HepG2 (cell line): Measurements from ENCODE around the gene B4GALT3. TPM values are rescaled to one million over a fixed set of nuclear protein-coding genes. Genes with fewer than 3 reads are reported as not detected.

ENCODE experiments used
- CENPT ChIP-seq: sonication (generic); formaldehyde crosslinking; IDR thresholded peaks from 2 replicates; pipeline ENCODE4 v1.8.0; 2022; ENCODE audit warnings: low read depth, mild to moderate bottlenecking, moderate library complexity, missing genetic modification reagents
- HMG20A ChIP-seq: IDR thresholded peaks from 2 replicates; pipeline ENCODE4 v1.6.1; 2016; ENCODE audit warnings: borderline replicate concordance
- ISL2 ChIP-seq: sonication (generic); formaldehyde crosslinking; IDR thresholded peaks from 2 replicates; pipeline ENCODE4 v1.5.0; 2020; ENCODE audit warnings: missing genetic modification reagents
- POLR2G ChIP-seq: fragments of 200-400 bp; formaldehyde crosslinking; IDR thresholded peaks from 2 replicates; pipeline ENCODE4 v1.6.1; 2018; ENCODE audit warnings: mild to moderate bottlenecking, low read depth, low read length, moderate library complexity
- RELA ChIP-seq: sonication (generic); formaldehyde crosslinking; IDR thresholded peaks from 2 replicates; pipeline ENCODE4 v1.4.0; 2020; ENCODE audit warnings: missing genetic modification reagents
- SP5 ChIP-seq: IDR thresholded peaks from 2 replicates; pipeline ENCODE4 v1.6.1; 2016; ENCODE audit warnings: low read depth, borderline replicate concordance
- ZNF607 ChIP-seq: sonication (generic); formaldehyde crosslinking; IDR thresholded peaks from 2 replicates; pipeline ENCODE4 v1.5.1; 2020; ENCODE audit warnings: missing genetic modification reagents, mild to moderate bottlenecking, borderline replicate concordance
- ZNF616 ChIP-seq: sonication (generic); formaldehyde crosslinking; IDR thresholded peaks from 2 replicates; pipeline ENCODE4 v1.5.0; 2020; ENCODE audit warnings: low read depth, mild to moderate bottlenecking, missing genetic modification reagents
- ZNF775 ChIP-seq: sonication (generic); formaldehyde crosslinking; IDR thresholded peaks from 2 replicates; pipeline ENCODE4 v1.4.0; 2020; ENCODE audit warnings: missing genetic modification reagents, mild to moderate bottlenecking, moderate library complexity, borderline replicate concordance
- polyA plus RNA-seq, 8 experiments: library from polyadenylated mRNA; depleted of rRNA in 3 of 8; stranded (reverse) in 7 of 8; unstranded in 1 of 8; fragments of >200 nt; fragmentation: Illumina TruSeq in 4 of 8; extraction: Trizol in 4 of 8; gene quantifications; 2 replicates each; pipeline versions ENCODE4 v1.2.1 to v1.2.3, GENCODE V29; 2011 to 2016; ENCODE audit warnings: low read depth in 4 of 8, missing spikeins in 1 of 8, mixed read lengths in 1 of 8; ENCODE audit not compliant: insufficient read depth in 1 of 8
- total RNA-seq, 5 experiments: library from RNA; depleted of rRNA; stranded (reverse); fragments of >200 nt; fragmentation: Illumina TruSeq; extraction: Trizol; gene quantifications; 2 replicates each; pipeline ENCODE4 v1.2.3, GENCODE V29; 2016; ENCODE audit warnings: low read depth in 1 of 5
- TF ChIP-seq, protein P1 (sequence below): sonication (generic); formaldehyde crosslinking; IDR thresholded peaks from 2 replicates; pipeline ENCODE4 v1.4.0; 2020; ENCODE audit warnings: missing genetic modification reagents
- TF ChIP-seq, protein P2 (sequence below): sonication (generic); formaldehyde crosslinking; IDR thresholded peaks from 2 replicates; pipeline ENCODE4 v1.4.0; 2020; ENCODE audit warnings: low read depth, mild to moderate bottlenecking, missing genetic modification reagents
- TF ChIP-seq, protein P3 (sequence below): sonication (generic); formaldehyde crosslinking; IDR thresholded peaks from 2 replicates; pipeline ENCODE4 v1.4.0; 2020; ENCODE audit warnings: missing genetic modification reagents
- TF ChIP-seq, protein P4 (sequence below): IDR thresholded peaks from 2 replicates; pipeline ENCODE4 v1.6.1; 2018; ENCODE audit warnings: missing genetic modification reagents, mild to moderate bottlenecking, missing compliant biosample characterization
- TF ChIP-seq, protein P5 (sequence below): sonication (generic); formaldehyde crosslinking; IDR thresholded peaks from 2 replicates; pipeline ENCODE4 v1.5.0; 2020; ENCODE audit warnings: missing genetic modification reagents

Gene B4GALT3
- total and polyA plus RNA-seq, 2 of the 13 experiments (the other 11 are each of a cell fraction or from before 2014, with no cell fraction given), result 35.6 to 40.4 TPM

DNA sequence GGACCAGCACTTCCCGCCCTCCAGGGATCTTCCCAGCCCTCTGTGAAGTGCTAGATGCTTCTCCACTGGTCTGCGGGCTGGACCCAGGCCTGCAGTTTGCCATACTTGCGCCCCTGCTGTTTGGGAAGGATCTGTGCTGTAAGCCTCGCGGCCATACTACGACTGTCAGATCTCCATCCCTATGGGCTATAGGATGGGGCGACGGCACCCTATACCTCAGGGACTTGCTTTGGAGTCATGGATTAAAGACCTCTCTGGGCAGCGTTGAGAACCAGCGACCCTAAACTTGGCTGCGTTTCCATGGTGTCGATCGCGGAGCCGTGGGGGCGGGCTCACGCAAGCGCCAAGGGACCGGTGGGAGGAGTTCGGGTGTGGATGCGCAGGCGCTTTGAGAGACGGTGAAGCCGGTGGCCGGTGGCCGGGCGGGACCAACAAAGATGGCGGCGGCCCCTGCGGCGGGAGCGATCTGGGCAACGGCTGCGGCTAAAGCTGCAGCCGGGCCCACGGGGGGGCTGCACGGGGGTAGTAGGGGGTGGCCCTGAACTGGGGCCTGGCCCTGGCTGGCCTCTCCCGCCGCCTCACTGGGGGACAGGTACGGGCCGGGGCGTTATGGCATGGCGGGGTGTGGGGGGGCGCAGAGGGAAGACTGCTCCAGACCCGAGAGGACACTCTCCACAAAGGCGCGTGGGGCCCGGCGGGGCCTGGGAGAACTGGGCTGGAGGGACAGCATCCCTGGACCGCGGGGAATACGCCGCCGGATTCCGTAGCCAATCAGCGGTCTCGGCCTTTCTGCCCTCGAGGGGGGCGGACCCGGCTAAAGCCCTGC is 18.0 kb downstream of the B4GALT3 start, which contains the start of gene USP21 (continued):
- TF ChIP-seq, protein P1, sequence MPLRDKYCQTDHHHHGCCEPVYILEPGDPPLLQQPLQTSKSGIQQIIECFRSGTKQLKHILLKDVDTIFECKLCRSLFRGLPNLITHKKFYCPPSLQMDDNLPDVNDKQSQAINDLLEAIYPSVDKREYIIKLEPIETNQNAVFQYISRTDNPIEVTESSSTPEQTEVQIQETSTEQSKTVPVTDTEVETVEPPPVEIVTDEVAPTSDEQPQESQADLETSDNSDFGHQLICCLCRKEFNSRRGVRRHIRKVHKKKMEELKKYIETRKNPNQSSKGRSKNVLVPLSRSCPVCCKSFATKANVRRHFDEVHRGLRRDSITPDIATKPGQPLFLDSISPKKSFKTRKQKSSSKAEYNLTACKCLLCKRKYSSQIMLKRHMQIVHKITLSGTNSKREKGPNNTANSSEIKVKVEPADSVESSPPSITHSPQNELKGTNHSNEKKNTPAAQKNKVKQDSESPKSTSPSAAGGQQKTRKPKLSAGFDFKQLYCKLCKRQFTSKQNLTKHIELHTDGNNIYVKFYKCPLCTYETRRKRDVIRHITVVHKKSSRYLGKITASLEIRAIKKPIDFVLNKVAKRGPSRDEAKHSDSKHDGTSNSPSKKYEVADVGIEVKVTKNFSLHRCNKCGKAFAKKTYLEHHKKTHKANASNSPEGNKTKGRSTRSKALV (CRISPR knock-in tag), result no peak
- TF ChIP-seq CENPT (CRISPR knock-in tag) (no peak), POLR2G (peak; percentile 89), ZNF775 (CRISPR knock-in tag) (no peak), HMG20A (CRISPR knock-in tag) (no peak), ZNF607 (CRISPR knock-in tag) (peak; percentile 36; the same call in 1 of the 2 replicates), SP5 (peak; percentile 49; the same call in 1 of the 2 replicates), RELA (CRISPR knock-in tag) (no peak), ZNF616 (CRISPR knock-in tag) (no peak), ISL2 (CRISPR knock-in tag) (0 out of 2 replicates have a peak, but pooled peaks have one; percentile 33)
- TF ChIP-seq, protein P2, sequence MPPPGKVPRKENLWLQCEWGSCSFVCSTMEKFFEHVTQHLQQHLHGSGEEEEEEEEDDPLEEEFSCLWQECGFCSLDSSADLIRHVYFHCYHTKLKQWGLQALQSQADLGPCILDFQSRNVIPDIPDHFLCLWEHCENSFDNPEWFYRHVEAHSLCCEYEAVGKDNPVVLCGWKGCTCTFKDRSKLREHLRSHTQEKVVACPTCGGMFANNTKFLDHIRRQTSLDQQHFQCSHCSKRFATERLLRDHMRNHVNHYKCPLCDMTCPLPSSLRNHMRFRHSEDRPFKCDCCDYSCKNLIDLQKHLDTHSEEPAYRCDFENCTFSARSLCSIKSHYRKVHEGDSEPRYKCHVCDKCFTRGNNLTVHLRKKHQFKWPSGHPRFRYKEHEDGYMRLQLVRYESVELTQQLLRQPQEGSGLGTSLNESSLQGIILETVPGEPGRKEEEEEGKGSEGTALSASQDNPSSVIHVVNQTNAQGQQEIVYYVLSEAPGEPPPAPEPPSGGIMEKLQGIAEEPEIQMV, result 0 out of 2 replicates have a peak, but pooled peaks have one; percentile 4
- TF ChIP-seq, protein P3, sequence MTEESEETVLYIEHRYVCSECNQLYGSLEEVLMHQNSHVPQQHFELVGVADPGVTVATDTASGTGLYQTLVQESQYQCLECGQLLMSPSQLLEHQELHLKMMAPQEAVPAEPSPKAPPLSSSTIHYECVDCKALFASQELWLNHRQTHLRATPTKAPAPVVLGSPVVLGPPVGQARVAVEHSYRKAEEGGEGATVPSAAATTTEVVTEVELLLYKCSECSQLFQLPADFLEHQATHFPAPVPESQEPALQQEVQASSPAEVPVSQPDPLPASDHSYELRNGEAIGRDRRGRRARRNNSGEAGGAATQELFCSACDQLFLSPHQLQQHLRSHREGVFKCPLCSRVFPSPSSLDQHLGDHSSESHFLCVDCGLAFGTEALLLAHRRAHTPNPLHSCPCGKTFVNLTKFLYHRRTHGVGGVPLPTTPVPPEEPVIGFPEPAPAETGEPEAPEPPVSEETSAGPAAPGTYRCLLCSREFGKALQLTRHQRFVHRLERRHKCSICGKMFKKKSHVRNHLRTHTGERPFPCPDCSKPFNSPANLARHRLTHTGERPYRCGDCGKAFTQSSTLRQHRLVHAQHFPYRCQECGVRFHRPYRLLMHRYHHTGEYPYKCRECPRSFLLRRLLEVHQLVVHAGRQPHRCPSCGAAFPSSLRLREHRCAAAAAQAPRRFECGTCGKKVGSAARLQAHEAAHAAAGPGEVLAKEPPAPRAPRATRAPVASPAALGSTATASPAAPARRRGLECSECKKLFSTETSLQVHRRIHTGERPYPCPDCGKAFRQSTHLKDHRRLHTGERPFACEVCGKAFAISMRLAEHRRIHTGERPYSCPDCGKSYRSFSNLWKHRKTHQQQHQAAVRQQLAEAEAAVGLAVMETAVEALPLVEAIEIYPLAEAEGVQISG (CRISPR knock-in tag), result no peak; the same call in 1 of the 2 replicates
- TF ChIP-seq, protein P4, sequence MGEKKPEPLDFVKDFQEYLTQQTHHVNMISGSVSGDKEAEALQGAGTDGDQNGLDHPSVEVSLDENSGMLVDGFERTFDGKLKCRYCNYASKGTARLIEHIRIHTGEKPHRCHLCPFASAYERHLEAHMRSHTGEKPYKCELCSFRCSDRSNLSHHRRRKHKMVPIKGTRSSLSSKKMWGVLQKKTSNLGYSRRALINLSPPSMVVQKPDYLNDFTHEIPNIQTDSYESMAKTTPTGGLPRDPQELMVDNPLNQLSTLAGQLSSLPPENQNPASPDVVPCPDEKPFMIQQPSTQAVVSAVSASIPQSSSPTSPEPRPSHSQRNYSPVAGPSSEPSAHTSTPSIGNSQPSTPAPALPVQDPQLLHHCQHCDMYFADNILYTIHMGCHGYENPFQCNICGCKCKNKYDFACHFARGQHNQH (CRISPR knock-in tag), result 0 out of 2 replicates have a peak, but pooled peaks have one; percentile 15
- TF ChIP-seq, protein P5, sequence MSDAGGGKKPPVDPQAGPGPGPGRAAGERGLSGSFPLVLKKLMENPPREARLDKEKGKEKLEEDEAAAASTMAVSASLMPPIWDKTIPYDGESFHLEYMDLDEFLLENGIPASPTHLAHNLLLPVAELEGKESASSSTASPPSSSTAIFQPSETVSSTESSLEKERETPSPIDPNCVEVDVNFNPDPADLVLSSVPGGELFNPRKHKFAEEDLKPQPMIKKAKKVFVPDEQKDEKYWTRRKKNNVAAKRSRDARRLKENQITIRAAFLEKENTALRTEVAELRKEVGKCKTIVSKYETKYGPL (CRISPR knock-in tag), result no peak
